Measurements from ENCODE around the gene ANGEL1. TPM values are rescaled to one million over a fixed set of nuclear protein-coding genes. Genes with fewer than 3 reads are reported as not detected.

The ANGEL1 gene
- total and polyA plus RNA-seq, 2 donors (not counting 1 experiment from before 2014, with no cell fraction given) = 6.6 to 8.4 TPM

- H2AFZ ChIP-seq (ENCODE audit: low read length) = no peak overlapping the region
- DNase-seq (ENCODE audit: low read depth in 2 of 2) = no peak
- H3K4me1 ChIP-seq (ENCODE audit: control insufficient read depth, extremely low read depth, insufficient read depth, low read length) = no peaks in the 10 kb centered on the region
- H3K36me3 ChIP-seq (ENCODE audit: control insufficient read depth, insufficient read depth, low read length) = no peaks in the 10 kb centered on the region
- H3K9ac ChIP-seq (ENCODE audit: insufficient read depth, low read length) = no peak overlapping the region
- no peaks in the 10 kb centered on the region for H3K9me3 ChIP-seq (ENCODE audit: control insufficient read depth, insufficient read depth, low read depth, low read length)
- H3K27me3 ChIP-seq (ENCODE audit: control insufficient read depth, insufficient read depth, low read length) = peaks cover 2% of the 10 kb centered on the region
- TF ChIP-seq CTCF (conservative IDR thresholded peaks at IDR 0.05 in 1 of 2, IDR thresholded peaks at IDR 0.05 in 1 of 2; ENCODE audit: low read depth in 1 of 2, low read length in 2 of 2) = no peak
- TF ChIP-seq EZH2 (IDR thresholded peaks at IDR 0.05; ENCODE audit: low read length, missing control alignments) = no peak
- no peak overlapping the region for H3K4me2 ChIP-seq (ENCODE audit: extremely low read depth, insufficient read depth, low read length)
- no peak overlapping the region for H3K27ac ChIP-seq (ENCODE audit: insufficient read depth, low read length)
- no peaks in the 10 kb centered on the region for H3K79me2 ChIP-seq (ENCODE audit: control insufficient read depth, insufficient read depth, low read length)
- H4K20me1 ChIP-seq (ENCODE audit: control insufficient read depth, extremely low read depth, insufficient read depth, low read length) = no peaks in the 10 kb centered on the region
- H3K4me3 ChIP-seq (replicated peaks in 1 of 4; ENCODE audit: control extremely low read depth in 1 of 4, insufficient read depth in 1 of 4, low read depth in 3 of 4, low read length in 4 of 4) = no peak overlapping the region
Observed at GRCh38 chr14:76753541-76754198, 59.0 kb downstream of the ANGEL1 start.

GRCh38 chr14:76752744-76753143, 59.9 kb downstream of the ANGEL1 start:
- H3K79me2 ChIP-seq (ENCODE audit: control insufficient read depth, insufficient read depth, low read length) = no peaks in the 10 kb centered on the region
- no peaks in the 10 kb centered on the region for H4K20me1 ChIP-seq (ENCODE audit: control insufficient read depth, extremely low read depth, insufficient read depth, low read length)
- H3K9ac ChIP-seq (ENCODE audit: insufficient read depth, low read length) = no peak overlapping the region
- no peak overlapping the region for H3K4me3 ChIP-seq (replicated peaks in 1 of 4; ENCODE audit: control extremely low read depth in 1 of 4, insufficient read depth in 1 of 4, low read depth in 3 of 4, low read length in 4 of 4)
- H3K4me1 ChIP-seq (ENCODE audit: control insufficient read depth, extremely low read depth, insufficient read depth, low read length) = no peaks in the 10 kb centered on the region
- no peaks in the 10 kb centered on the region for H3K36me3 ChIP-seq (ENCODE audit: control insufficient read depth, insufficient read depth, low read length)
- no peak for DNase-seq (ENCODE audit: low read depth in 2 of 2)
- peaks cover 2% of the 10 kb centered on the region for H3K27me3 ChIP-seq (ENCODE audit: control insufficient read depth, insufficient read depth, low read length)
- H3K27ac ChIP-seq (ENCODE audit: insufficient read depth, low read length) = no peak overlapping the region
- H3K4me2 ChIP-seq (ENCODE audit: extremely low read depth, insufficient read depth, low read length) = no peak overlapping the region
- H2AFZ ChIP-seq (ENCODE audit: low read length) = no peak overlapping the region
- TF ChIP-seq CTCF (conservative IDR thresholded peaks at IDR 0.05 in 1 of 2, IDR thresholded peaks at IDR 0.05 in 1 of 2; ENCODE audit: low read depth in 1 of 2, low read length in 2 of 2) = no peak
- H3K9me3 ChIP-seq (ENCODE audit: control insufficient read depth, insufficient read depth, low read depth, low read length) = no peaks in the 10 kb centered on the region

GRCh38 chr14:76742966-76743365, 69.7 kb downstream of the ANGEL1 start:
- H3K4me3 ChIP-seq (replicated peaks in 1 of 4; ENCODE audit: control extremely low read depth in 1 of 4, insufficient read depth in 1 of 4, low read depth in 3 of 4, low read length in 4 of 4) = no peak overlapping the region
- no peaks in the 10 kb centered on the region for H3K27me3 ChIP-seq (ENCODE audit: control insufficient read depth, insufficient read depth, low read length)
- H2AFZ ChIP-seq (ENCODE audit: low read length) = no peak overlapping the region
- H3K79me2 ChIP-seq (ENCODE audit: control insufficient read depth, insufficient read depth, low read length) = no peaks in the 10 kb centered on the region
- peak in 1 of 2 donors; percentile 15 for DNase-seq (ENCODE audit: low read depth in 2 of 2)
- H3K27ac ChIP-seq (ENCODE audit: insufficient read depth, low read length) = no peak overlapping the region
- H4K20me1 ChIP-seq (ENCODE audit: control insufficient read depth, extremely low read depth, insufficient read depth, low read length) = no peaks in the 10 kb centered on the region
- TF ChIP-seq EZH2 (IDR thresholded peaks at IDR 0.05; ENCODE audit: low read length, missing control alignments) (no peak), CTCF (conservative IDR thresholded peaks at IDR 0.05 in 1 of 2, IDR thresholded peaks at IDR 0.05 in 1 of 2; ENCODE audit: low read depth in 1 of 2, low read length in 2 of 2) (no peak)
- no peaks in the 10 kb centered on the region for H3K4me1 ChIP-seq (ENCODE audit: control insufficient read depth, extremely low read depth, insufficient read depth, low read length)
- H3K9me3 ChIP-seq (ENCODE audit: control insufficient read depth, insufficient read depth, low read depth, low read length) = no peaks in the 10 kb centered on the region
- no peaks in the 10 kb centered on the region for H3K36me3 ChIP-seq (ENCODE audit: control insufficient read depth, insufficient read depth, low read length)
- H3K9ac ChIP-seq (ENCODE audit: insufficient read depth, low read length) = no peak overlapping the region
- no peak overlapping the region for H3K4me2 ChIP-seq (ENCODE audit: extremely low read depth, insufficient read depth, low read length)
